ENCODE data around the gene PNPLA1.

PNPLA1 gene

DNA sequence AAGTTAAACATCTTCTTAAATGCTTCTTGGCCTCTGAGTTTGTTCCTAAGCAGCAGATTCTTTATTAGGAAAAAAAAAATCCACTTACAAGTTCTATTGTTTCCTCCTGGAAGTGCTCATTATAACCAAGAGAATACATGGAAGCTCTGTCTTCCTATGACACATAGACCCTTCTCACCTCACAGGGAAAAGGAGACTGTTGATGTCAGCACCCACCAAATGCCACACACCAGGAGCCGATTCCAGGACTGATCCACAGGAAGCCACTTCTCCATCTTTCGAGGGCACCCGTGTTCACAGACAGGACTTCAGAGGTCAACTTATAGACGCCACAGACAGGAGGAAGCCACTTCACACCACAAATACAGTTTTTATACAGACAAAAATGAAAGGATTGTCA lies 80.2 kb downstream of the PNPLA1 start:
- Histone ChIP-seq H3F3A (ENCODE audit: control insufficient read depth, insufficient read depth) (no peaks in the 10 kb centered on the region), H3K4me2 (ENCODE audit: low read length) (no peak overlapping the region), H3K27ac (ENCODE audit: low read depth, low read length) (no peak overlapping the region), H4K20me1 (ENCODE audit: control insufficient read depth, insufficient read depth, low read depth, low read length) (no peaks in the 10 kb centered on the region), H3K9me3 (ENCODE audit: control insufficient read depth, insufficient read depth, low read length) (peaks cover 4% of the 10 kb centered on the region; the same call in 1 of the 2 replicates), H3K27me3 (ENCODE audit: control insufficient read depth, low read length) (no peaks in the 10 kb centered on the region), H3K4me1 (ENCODE audit: control insufficient read depth, low read length) (peaks cover 22% of the 10 kb centered on the region), H3K9me2 (replicated peaks; ENCODE audit: control insufficient read depth, low read length) (no peaks in the 10 kb centered on the region), H3K36me3 (ENCODE audit: control insufficient read depth, low read length) (no peaks in the 10 kb centered on the region), H3K4me3 (ENCODE audit: low read length) (no peak overlapping the region), H3K79me2 (ENCODE audit: control insufficient read depth, low read length) (no peaks in the 10 kb centered on the region)
- no peak for TF ChIP-seq EZH2phosphoT487 (IDR thresholded peaks at IDR 0.05; ENCODE audit: borderline replicate concordance, low read length)
- TF ChIP-seq, protein P1, sequence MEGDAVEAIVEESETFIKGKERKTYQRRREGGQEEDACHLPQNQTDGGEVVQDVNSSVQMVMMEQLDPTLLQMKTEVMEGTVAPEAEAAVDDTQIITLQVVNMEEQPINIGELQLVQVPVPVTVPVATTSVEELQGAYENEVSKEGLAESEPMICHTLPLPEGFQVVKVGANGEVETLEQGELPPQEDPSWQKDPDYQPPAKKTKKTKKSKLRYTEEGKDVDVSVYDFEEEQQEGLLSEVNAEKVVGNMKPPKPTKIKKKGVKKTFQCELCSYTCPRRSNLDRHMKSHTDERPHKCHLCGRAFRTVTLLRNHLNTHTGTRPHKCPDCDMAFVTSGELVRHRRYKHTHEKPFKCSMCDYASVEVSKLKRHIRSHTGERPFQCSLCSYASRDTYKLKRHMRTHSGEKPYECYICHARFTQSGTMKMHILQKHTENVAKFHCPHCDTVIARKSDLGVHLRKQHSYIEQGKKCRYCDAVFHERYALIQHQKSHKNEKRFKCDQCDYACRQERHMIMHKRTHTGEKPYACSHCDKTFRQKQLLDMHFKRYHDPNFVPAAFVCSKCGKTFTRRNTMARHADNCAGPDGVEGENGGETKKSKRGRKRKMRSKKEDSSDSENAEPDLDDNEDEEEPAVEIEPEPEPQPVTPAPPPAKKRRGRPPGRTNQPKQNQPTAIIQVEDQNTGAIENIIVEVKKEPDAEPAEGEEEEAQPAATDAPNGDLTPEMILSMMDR (IDR thresholded peaks at IDR 0.05; ENCODE audit: low read depth, low read length, poor library complexity, severe bottlenecking), result no peak

DNA sequence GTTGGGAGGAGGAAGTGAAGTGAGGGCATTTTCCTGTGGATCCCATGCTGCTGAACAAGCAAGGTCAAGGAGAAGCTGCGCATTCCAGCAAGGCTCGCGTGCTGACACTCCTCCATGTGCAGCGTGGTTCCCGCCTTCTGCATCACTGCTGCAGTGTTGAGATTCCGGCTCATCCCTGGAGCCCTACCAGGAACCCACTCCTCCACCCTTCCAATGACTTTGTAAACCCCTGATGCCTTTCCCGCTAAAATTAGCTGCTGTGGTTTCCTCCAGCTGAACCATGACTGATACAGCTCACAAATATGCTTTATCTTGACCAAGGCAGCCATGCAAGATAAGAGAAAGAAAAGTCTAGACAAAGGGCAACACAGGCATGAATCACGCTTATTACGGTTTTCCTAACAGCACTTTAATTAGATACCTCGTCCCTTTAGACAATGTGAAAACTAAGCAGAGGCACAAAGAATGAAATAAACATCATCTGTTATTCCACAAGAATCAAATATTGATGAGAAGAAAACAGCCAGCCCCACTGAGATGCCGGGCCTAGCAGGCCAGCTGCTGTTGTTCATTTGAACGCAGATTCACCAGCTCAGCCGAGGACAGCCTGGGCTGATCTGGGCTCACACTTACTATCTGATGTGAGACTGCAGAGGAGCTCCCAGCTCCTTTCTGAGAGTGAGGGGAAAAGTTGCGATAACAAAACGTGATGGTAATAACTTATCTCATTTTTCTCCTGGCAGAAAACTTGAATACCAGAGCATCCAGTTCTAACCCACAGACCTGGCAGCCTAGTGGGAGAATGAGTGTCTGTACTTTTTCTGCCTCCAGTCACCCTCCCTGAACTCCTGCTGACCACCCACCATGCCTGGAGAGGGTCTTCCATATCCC lies 81.1 kb downstream of the PNPLA1 start:
- no peak overlapping the region for H3K4me2 ChIP-seq (ENCODE audit: low read length)
- no peak overlapping the region for H3K27ac ChIP-seq (ENCODE audit: low read depth, low read length)
- H3K9me3 ChIP-seq (ENCODE audit: control insufficient read depth, insufficient read depth, low read length), result peaks cover 4% of the 10 kb centered on the region; the same call in 1 of the 2 replicates
- H3K9me2 ChIP-seq (replicated peaks; ENCODE audit: control insufficient read depth, low read length), result no peaks in the 10 kb centered on the region
- TF ChIP-seq EZH2phosphoT487 (IDR thresholded peaks at IDR 0.05; ENCODE audit: borderline replicate concordance, low read length), result no peak
- TF ChIP-seq, protein P1 (IDR thresholded peaks at IDR 0.05; ENCODE audit: low read depth, low read length, poor library complexity, severe bottlenecking), result no peak
- no peaks in the 10 kb centered on the region for H3K36me3 ChIP-seq (ENCODE audit: control insufficient read depth, low read length)
- H3K27me3 ChIP-seq (ENCODE audit: control insufficient read depth, low read length), result no peaks in the 10 kb centered on the region
- no peaks in the 10 kb centered on the region for H3K79me2 ChIP-seq (ENCODE audit: control insufficient read depth, low read length)
- H3K4me3 ChIP-seq (ENCODE audit: low read length), result no peak overlapping the region
- no peaks in the 10 kb centered on the region for H4K20me1 ChIP-seq (ENCODE audit: control insufficient read depth, insufficient read depth, low read depth, low read length)
- no peaks in the 10 kb centered on the region for H3F3A ChIP-seq (ENCODE audit: control insufficient read depth, insufficient read depth)
- peaks cover 22% of the 10 kb centered on the region for H3K4me1 ChIP-seq (ENCODE audit: control insufficient read depth, low read length)

DNA sequence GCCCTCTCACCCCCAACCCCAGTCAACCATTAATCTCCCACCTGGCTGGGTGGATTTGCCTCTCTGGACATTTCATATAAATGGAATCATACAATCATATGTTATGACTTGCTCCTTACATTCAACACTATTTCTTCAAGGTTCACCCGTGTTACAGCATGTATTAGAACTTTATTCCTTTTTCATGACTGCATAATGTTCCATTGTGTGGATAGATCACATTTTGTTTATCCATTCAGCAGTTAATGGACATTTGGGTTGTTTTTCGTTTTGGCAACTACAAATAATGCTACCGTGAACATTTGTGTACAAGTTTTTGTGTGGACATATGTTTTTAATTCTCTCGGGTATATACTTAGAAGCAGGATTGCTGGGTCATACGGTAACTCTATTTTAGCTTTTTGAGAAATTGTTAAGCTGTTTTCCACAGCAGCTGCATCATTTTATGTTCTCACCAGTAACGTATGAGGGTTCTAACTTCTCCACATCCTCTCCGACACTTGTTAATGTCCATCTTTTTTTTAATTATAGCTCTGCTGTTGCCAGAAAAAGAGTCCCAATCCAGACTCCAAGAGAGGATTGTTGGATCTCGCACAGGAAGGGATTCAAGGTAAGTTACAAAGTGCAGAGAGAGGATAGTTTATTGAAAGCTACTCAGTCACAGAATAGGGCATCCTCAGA lies 82.8 kb downstream of the PNPLA1 start:
- peaks cover 22% of the 10 kb centered on the region for H3K4me1 ChIP-seq (ENCODE audit: control insufficient read depth, low read length)
- H3F3A ChIP-seq (ENCODE audit: control insufficient read depth, insufficient read depth), result no peaks in the 10 kb centered on the region
- H3K79me2 ChIP-seq (ENCODE audit: control insufficient read depth, low read length), result no peaks in the 10 kb centered on the region
- H3K27ac ChIP-seq (ENCODE audit: low read depth, low read length), result no peak overlapping the region
- TF ChIP-seq, protein P1 (IDR thresholded peaks at IDR 0.05; ENCODE audit: low read depth, low read length, poor library complexity, severe bottlenecking), result no peak
- TF ChIP-seq EZH2phosphoT487 (IDR thresholded peaks at IDR 0.05; ENCODE audit: borderline replicate concordance, low read length), result no peak
- H3K4me2 ChIP-seq (ENCODE audit: low read length), result no peak overlapping the region
- no peaks in the 10 kb centered on the region for H4K20me1 ChIP-seq (ENCODE audit: control insufficient read depth, insufficient read depth, low read depth, low read length)
- no peaks in the 10 kb centered on the region for H3K27me3 ChIP-seq (ENCODE audit: control insufficient read depth, low read length)
- no peaks in the 10 kb centered on the region for H3K9me2 ChIP-seq (replicated peaks; ENCODE audit: control insufficient read depth, low read length)
- H3K36me3 ChIP-seq (ENCODE audit: control insufficient read depth, low read length), result no peaks in the 10 kb centered on the region
- peaks cover 4% of the 10 kb centered on the region; the same call in 1 of the 2 replicates for H3K9me3 ChIP-seq (ENCODE audit: control insufficient read depth, insufficient read depth, low read length)
- no peak overlapping the region for H3K4me3 ChIP-seq (ENCODE audit: low read length)
